DMS 273 (cell line): Measurements from ENCODE around the gene PCP4.

ENCODE experiments used
- DNase-seq: peaks from one replicate; lab custom pipeline; 2025; ENCODE audit not compliant: unreplicated experiment; lab: John Stamatoyannopoulos, UW

Gene PCP4

GRCh38 chr21:39969691-39970364 lies 102.6 kb downstream of the PCP4 start:
- no peak for DNase-seq

- no peak for DNase-seq
These were observed 104.7 kb downstream of the PCP4 start for GRCh38 chr21:39971956-39972355.

GRCh38 chr21:39972471-39972870 lies 105.2 kb downstream of the PCP4 start:
- DNase-seq = no peak

GRCh38 chr21:39972976-39973770 lies 105.9 kb downstream of the PCP4 start:
- DNase-seq = no peak

GRCh38 chr21:39976800-39977199 lies 109.6 kb downstream of the PCP4 start:
- DNase-seq = no peak
